HG02884 (cell line): ENCODE results near the gene BNIP3.
"Not testable (repeated sequence)": the region's sequence is repeated elsewhere in the genome, so short reads cannot be mapped to it uniquely, and the experiment has no call there.

Experiments
- ATAC-seq: cut with Tn5 transposase; IDR thresholded peaks from one replicate; pipeline ENCODE4 v1.9.1; 2021; ENCODE audit warnings: mild to moderate bottlenecking, moderate library complexity; ENCODE audit not compliant: unreplicated experiment

Gene BNIP3

GRCh38 chr10:131930586-131931330, 51.0 kb downstream of the BNIP3 start:
- no peak for ATAC-seq

GRCh38 chr10:131930150-131930549, 51.6 kb downstream of the BNIP3 start:
- no peak for ATAC-seq

- no peak for ATAC-seq
These were observed 52.4 kb downstream of the BNIP3 start for GRCh38 chr10:131929122-131929845.

- peak; percentile 88 for ATAC-seq
These were observed 53.3 kb downstream of the BNIP3 start for GRCh38 chr10:131928248-131929095.

GRCh38 chr10:131926743-131927595, 54.8 kb downstream of the BNIP3 start:
- ATAC-seq: no peak

- ATAC-seq: no peak
These were observed 55.5 kb downstream of the BNIP3 start for GRCh38 chr10:131926253-131926652.

- ATAC-seq: no peak
These were observed 56.0 kb downstream of the BNIP3 start for GRCh38 chr10:131925716-131926115.

- no peak for ATAC-seq
These were observed 56.6 kb downstream of the BNIP3 start for GRCh38 chr10:131925011-131925649.

GRCh38 chr10:131923038-131923756, 58.5 kb downstream of the BNIP3 start:
- ATAC-seq: no peak

GRCh38 chr10:131921184-131921583, 60.5 kb downstream of the BNIP3 start:
- no peak for ATAC-seq

- ATAC-seq: no peak
These were observed 61.0 kb downstream of the BNIP3 start for GRCh38 chr10:131920693-131921092.

- no peak for ATAC-seq
These were observed 61.6 kb downstream of the BNIP3 start for GRCh38 chr10:131920151-131920550.

GRCh38 chr10:131919461-131919860, 62.3 kb downstream of the BNIP3 start:
- not testable (repeated sequence) for ATAC-seq
